GM20000 (cell line): ENCODE results near the gene CEACAM6.

Experiments
- DNase-seq: peaks from one replicate; pipeline ENCODE4 v3.0.0; 2012; ENCODE audit warnings: low spot score
- TF ChIP-seq, protein P1 (sequence below): IDR thresholded peaks from 2 replicates; pipeline ENCODE4 v1.5.1; 2012; ENCODE audit warnings: mild to moderate bottlenecking, control low read depth; ENCODE audit errors: extremely low read depth, missing control alignments

Gene CEACAM6

DNA sequence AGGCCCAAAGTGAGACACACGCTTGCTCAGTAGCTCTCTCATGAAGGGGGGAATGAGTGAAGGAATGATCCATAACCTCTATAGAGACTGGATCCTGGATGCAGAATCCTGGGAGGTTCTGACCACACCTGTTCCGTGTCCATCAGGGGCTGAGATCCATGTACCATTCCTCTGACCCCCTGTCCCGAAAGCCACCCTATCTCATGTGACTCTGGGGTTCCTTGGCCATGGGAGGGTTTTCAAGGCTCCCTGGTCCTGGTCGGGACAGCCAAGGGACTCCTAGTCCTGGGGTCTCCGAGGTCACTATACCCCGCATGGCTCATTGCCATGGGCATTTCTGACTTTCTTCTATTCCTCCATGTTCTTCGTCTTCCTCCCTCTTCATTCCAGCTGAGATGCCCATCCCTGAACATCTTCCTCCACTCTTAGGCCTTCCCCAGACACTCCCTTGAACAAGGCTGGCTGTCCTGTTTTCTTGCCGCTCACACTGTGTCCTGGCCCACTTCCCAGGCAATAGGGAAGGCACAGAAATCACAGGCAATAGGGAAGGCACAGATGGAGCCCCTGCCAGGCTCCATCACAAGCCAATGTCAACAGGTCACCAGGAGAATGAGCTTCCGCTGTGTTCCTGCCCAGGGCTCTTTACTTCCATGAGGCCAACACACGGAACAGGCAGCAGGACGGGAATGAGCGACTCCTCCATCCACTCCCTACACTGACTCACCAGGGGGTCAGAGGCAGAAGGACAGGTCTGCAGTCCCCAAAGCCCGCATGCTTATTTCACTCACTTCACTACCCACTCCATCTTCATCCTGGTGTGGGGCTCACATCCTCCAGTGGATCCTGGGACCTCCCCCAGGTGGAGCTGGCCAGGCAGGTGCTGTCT, 43.7 kb upstream of the CEACAM6 start:
- DNase-seq = no peak
- TF ChIP-seq, protein P1, sequence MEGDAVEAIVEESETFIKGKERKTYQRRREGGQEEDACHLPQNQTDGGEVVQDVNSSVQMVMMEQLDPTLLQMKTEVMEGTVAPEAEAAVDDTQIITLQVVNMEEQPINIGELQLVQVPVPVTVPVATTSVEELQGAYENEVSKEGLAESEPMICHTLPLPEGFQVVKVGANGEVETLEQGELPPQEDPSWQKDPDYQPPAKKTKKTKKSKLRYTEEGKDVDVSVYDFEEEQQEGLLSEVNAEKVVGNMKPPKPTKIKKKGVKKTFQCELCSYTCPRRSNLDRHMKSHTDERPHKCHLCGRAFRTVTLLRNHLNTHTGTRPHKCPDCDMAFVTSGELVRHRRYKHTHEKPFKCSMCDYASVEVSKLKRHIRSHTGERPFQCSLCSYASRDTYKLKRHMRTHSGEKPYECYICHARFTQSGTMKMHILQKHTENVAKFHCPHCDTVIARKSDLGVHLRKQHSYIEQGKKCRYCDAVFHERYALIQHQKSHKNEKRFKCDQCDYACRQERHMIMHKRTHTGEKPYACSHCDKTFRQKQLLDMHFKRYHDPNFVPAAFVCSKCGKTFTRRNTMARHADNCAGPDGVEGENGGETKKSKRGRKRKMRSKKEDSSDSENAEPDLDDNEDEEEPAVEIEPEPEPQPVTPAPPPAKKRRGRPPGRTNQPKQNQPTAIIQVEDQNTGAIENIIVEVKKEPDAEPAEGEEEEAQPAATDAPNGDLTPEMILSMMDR = no peak

DNA sequence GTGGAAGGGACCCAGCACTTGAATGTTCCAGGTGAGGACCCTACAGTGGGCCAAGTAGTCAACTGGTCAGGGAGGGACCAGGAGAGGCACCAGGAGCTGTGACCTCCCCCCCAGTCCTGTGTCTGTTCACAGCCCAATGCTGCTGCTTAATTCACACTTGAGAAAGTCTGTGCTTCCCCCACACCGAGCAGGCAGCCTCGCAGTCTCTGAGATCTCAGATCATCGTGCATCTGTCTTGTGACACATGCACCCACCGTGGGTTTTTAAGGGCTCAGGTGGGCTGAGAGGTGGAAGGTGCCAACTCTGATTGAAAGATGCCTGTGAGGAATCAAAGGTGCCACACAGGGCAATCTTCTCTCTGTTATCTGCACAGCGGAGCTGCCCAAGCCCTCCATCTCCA, 40.7 kb upstream of the CEACAM6 start:
- TF ChIP-seq, protein P1 = no peak
- DNase-seq = no peak

DNA sequence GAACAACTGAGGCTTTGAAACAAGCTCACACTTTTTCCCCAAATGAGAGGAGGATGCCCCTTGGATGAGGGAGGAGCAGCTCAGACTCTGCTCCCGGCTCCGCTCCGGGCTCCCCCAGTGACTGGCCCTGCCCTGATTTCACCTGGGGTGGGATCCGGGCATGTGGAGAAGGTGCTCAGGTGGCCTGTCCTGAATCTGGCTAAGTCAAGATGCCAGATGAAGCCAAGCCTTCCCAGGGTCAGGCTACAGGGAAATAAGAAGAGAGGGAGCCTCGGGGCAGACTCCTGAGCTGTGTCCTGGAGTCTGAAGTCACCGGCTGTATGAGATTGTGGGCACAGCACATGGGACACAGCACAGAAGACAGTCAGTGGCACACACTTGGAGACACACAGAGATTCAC, 36.6 kb upstream of the CEACAM6 start:
- TF ChIP-seq, protein P1 = no peak
- DNase-seq = no peak

DNA sequence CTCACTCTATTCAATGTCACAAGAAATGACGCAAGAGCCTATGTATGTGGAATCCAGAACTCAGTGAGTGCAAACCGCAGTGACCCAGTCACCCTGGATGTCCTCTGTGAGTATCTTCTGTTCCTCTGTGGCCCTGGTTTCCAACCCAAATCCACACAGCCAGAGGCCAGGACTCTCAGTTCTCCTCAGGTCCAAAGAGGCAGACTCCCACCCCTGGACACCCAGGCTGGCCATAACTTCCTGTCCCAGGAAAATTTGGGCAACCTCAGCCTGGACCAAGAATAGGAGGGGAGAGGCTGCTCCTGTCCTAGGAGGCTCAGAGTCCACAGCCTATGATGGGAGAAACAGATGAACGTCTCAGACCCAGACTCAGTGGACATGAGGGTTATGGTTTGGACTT, 35.2 kb upstream of the CEACAM6 start:
- TF ChIP-seq, protein P1 = no peak
- DNase-seq = no peak

DNA sequence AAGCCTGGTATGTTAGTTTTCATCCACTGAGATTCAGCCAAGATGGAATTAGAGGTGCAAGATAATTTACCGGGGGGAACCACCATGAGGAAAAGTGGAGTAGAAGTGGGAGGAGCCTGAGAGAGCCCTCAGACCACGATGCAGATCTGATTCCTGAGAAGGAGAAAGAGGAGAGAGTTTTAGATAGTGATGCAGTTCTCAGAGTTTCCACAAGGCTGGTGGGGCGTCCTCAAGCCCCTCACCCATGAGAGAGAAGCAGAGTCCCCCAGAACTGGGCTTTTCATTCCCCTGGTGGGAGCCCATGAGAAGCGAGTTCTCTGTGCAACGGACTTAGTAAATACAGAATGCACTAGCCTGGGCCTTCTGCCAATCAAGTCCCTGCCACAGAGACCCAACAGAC, 28.8 kb upstream of the CEACAM6 start:
- no peak for DNase-seq
- TF ChIP-seq, protein P1 = no peak

DNA sequence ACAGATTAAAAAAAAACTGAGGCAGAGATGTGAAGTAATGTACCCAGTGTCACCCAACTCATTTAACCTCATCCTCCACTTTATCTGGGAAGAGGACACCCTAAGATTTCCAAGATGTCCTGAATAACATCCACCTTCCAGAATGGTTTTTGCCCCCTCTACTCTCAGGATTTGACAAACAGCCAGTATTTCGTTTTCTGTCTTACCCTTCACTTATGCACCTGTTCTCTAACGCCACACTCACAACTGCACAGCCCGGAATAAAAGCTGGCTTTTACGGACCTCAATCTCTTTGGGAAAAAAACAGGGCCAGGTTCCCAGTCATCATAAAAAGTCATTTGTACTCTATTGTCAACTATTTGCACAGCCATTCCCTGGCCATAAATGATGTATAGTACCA, 21.2 kb upstream of the CEACAM6 start:
- TF ChIP-seq, protein P1 = no peak
- DNase-seq = no peak

DNA sequence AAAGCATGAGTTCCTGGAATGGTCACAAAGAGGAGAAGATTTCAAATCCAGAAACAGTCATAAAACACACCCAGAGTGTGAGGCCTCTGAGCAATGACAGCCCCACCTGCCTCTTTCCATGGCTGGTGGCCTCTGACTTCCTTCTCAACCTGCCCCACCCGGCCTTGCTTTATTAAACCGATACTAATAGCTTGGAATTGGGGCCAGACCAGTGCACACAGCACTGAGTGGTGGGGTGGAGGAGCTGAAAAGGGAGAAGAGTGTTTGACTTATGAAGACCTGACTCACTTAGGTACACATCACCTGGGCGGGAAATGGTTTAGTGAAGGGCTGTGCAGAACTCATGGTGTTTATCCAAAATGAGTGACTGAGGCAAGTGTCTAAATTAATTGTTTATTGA, 20.7 kb upstream of the CEACAM6 start:
- no peak for DNase-seq
- TF ChIP-seq, protein P1 = no peak
